Pulmonary artery endothelial cell (primary cell): Measurements from ENCODE around the gene ADAMTSL1. TPM values are rescaled to one million over a fixed set of nuclear protein-coding genes. Genes with fewer than 3 reads are reported as not detected.

Source experiments
- DNase-seq: peaks from one replicate; pipeline ENCODE4 v3.0.0-alpha.2; 2011; ENCODE audit warnings: low read depth, low spot score
- total RNA-seq: library from RNA; depleted of rRNA; stranded (reverse); fragments of >200 nt; gene quantifications from 2 replicates; pipeline ENCODE4 v1.2.3, GENCODE V29; 2014

ADAMTSL1 gene
- total RNA-seq, 1 donor from 2014 or later: 26.9 TPM

- DNase-seq: no peak
These were observed 74.5 kb downstream of the ADAMTSL1 start for GRCh38 chr9:18548456-18548855.

DNA sequence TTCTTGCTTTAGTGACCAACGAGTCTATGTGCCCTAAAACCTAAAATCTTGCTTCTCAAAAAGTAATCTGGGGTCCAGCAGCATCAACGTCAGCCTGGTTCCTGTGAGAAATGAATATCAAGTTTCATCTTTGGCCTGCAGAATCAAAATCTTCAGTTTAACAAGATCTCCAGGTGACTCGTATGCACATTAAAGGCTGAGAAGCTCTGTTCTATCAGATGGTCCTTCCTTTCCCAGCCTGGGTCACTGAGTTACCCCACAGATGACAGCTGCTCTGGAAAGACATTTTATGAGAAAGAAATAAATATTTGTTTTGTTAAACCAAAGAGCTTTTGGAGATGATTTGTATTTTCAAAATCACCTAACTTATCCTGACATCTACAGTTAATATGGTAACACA lies 75.8 kb downstream of the ADAMTSL1 start:
- DNase-seq: no peak

DNA sequence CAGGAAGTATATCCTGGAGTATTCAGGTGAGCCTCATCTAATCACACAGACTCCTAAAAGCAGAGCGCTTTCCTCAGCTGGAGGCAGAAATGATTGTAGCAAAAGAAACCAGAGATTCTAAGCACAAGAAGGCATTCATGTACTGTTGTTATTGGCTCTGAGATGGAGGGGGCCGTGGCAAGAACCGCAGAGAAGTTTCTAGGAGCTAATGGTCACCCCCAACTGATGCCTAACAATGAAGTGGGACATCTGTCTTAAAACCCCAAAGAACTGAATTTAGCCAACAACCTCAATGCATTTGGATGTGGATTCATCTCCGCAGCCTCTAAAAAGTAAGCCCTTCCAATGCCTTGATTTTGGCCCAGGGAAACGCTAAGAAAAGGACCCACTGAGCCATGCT lies 76.3 kb downstream of the ADAMTSL1 start:
- DNase-seq: no peak

DNA sequence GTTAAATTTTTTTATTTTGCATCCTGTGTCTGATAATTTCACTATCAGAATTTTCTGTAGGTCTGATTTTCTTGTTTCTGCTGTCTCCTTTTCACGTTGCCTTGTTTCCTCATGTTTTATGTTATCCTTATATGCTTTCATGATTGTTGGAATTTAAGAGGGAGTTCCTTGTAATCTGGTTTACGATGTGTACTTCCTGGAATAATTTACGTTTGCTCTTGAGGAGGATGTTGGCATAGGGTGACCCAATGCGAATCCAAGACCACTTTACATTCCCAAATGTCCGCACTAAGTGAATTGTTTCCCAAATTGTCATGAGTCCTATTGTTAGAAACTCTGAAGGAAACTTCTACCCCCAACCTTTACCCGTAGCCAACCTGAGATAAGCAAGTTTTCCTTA lies 80.3 kb downstream of the ADAMTSL1 start:
- DNase-seq: no peak

- peak; percentile 11 for DNase-seq
These were observed 81.3 kb downstream of the ADAMTSL1 start for GRCh38 chr9:18555105-18555883.

DNA sequence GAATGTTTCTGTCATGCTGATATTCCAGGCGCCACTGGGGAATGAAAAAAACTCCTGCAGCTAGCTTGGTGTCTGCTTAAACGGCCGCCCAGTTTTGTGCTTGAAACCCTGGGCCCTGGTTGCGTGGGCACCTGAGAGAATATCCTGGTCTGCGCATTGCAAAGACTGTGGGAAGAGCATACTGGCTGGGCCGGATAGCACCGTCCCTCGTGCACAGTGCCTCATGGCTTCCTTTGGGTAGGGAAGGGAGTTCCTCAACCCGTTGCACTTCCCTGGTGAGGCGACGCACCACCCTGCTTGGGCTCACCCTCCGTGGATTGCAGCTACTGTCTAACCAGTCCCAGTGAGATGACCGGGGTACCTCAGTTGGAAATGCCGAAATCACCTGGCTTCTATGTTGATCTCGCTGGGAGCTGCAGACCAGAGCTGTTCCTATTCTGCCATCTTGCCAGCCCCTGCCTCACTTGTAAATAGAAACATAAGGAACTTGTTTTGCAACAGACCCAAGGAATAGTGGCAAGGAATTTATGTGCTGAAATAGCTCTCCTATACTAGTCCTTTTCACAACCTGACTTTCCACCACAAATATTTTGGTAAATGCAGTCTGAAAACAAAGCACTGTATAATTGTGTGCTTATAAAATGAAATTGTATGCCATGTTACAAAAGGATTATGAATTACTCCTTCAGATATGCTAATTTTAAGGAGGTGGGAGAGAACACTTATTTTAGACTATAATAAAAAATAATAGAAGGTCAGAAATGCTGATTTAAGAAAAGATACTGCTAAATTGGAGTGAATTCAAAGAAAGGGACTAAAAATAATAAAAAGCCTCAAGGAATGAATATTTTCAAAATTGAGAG lies 90.3 kb downstream of the ADAMTSL1 start:
- DNase-seq: no peak

DNA sequence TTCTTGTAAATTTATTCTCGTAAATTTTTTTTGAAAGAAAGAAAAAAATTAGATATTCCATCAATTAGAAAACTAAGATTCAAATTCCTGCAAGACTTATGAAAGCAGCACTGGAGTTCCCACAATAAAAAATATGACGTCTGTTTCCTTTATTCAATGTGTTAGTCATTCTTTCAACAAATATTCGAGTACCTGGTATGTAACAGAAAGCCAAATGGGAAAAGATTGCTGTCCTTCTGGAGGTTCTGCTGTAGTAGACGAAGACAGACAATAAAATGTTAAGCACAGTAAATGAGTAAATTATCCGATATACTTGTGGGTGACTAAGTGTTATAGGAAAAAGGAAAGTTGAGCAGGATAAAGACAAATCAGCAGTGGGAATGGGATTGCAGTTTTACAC lies 92.2 kb downstream of the ADAMTSL1 start:
- peak; percentile 57 for DNase-seq

DNA sequence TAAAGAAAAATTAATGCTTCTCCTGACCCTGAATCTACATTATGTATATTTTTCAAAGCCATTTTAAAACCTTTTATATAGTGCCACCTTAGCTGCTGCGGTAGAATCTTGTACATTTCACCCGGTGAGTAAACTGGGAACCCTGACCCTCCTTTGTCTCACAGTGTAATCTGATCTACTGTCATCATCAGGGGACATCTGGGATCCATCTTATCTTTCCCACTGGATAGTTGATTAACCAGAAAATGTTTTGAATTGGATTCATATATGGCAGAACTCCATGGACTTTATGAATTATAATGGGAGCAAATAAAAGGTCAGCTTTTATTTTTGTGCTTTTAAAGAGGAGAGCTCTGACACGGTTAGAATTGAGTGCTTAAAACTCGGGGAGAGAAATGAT lies 95.0 kb downstream of the ADAMTSL1 start:
- DNase-seq: no peak

DNA sequence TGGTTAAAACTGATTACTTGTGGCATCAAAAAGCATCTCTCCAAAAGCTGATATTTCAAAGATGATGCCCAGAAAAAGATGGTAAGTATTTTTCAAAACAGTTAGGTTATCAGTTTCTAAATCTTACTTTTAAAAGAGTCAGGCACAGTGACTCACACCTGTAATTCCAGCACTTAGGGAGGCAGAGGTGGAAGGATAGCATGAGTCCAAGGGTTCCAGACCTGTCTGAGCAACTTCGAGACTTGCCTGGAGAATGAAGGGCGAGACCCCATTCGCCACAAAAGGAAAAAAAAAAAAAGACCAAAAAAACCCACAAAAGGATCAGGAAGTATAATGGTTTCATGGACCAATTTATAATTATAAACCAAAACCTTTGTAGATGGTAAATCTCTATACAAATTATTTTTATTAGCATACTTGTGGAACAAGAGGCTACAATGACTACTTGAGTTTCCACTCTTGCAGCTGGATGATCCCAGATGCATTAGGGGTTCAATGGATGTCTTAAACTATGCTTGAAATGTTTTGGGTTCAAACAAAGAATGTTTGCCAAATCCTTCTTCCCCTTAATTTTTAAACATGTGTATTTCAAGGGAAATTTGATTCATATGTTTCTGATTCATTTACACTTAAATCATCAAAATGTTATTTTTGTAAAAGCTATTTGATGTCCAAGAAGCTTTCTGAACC lies 96.1 kb downstream of the ADAMTSL1 start:
- DNase-seq: no peak

- no peak for DNase-seq
These were observed 99.1 kb downstream of the ADAMTSL1 start for GRCh38 chr9:18573021-18573556.

GRCh38 chr9:18575686-18576085 lies 101.7 kb downstream of the ADAMTSL1 start:
- no peak for DNase-seq

DNA sequence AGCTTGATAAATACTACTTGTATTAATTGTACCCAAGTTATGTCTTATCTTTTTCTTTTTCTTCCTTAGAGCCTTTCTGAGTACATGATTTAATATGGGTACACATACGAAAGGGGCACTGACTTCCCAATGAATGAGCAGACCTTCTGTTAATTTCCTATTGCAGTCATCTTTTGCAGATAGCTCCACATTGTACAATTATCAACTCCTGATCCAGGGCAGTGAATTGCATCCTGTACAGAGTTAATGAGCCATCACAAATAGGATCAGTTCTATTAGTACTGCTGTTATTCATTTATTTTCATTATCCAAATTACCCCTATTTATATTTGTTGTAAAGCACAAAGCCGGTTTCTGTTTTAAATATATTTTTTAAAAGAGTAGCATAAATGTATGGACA lies 105.6 kb downstream of the ADAMTSL1 start:
- no peak for DNase-seq

DNA sequence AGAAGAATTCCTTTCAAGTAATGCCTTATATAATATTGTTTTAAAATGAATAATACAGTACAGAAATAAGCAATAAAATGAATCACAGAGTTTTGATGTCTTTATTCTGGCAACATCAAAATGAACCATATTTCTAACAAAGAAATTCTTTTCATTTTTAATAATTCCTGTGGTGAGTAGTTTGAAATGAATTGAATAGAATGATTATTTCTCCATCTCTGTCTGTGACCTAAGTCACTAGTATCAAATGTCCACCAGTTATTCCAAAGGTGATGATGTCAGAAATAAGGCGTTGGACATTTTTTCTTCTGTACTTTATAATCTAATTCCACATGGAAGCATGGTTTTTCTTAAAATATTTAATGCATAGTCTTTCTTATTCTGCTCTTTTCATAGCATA lies 106.2 kb downstream of the ADAMTSL1 start:
- no peak for DNase-seq

DNA sequence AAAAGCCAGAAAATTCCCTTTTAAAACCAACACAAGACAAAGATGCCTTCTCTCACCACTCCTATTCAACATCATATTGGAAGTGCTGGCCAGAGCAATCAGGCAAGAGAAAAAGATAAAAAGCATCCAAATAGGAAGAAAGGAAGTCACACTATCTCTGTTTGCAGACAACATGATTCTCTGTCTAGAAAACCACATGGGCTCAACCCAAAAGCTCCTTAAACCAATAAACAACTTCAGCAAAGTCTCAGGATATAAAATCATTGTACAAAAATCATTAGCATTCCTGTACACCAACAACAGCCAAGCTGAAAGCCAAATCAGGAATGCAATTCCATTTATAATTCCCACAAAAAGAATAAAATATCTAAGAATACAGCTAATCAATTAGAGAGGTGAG lies 112.0 kb downstream of the ADAMTSL1 start:
- DNase-seq: no peak

DNA sequence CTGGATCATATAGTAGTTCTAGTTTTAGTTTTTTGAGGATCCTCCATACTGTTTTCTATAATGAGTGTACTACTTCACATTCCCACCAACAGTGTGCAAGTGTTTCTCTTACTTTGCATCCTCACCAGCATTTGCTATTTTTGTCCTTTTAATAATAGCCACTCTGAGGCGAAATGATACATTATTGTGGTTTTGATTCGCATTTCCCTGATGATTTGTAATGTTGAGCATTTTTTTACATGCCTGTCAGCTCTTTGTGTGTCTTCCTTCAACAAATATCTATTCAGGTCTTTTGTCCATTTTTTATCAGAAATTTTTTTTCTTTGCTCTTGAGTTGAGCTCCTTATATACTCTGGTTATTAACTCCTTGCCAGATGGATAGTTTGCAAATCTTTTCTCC lies 114.0 kb downstream of the ADAMTSL1 start:
- DNase-seq: no peak

DNA sequence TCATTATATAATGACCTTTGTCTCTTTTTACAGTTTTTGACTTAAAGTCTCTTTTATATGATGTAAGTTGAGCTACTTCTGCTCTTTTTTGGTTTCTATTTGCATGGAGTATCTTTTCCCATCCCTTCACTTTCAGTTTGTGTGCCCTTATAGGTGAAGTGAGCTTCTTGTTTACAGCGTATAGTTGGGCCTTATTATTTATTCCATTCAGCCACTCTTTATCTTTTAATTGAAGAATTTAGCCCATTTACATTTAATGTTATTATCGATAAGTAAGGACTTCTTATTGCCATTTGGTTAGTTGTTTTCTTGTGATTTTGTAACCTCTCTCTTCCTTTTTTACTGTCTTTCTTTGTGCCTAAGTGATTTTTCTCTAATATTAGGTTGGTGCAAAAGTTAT lies 117.3 kb downstream of the ADAMTSL1 start:
- no peak for DNase-seq

GRCh38 chr9:18594837-18595236 lies 120.9 kb downstream of the ADAMTSL1 start:
- DNase-seq: no peak

- no peak for DNase-seq
These were observed 121.6 kb downstream of the ADAMTSL1 start for GRCh38 chr9:18595597-18595996.

GRCh38 chr9:18596920-18597319 lies 123.0 kb downstream of the ADAMTSL1 start:
- no peak for DNase-seq

DNA sequence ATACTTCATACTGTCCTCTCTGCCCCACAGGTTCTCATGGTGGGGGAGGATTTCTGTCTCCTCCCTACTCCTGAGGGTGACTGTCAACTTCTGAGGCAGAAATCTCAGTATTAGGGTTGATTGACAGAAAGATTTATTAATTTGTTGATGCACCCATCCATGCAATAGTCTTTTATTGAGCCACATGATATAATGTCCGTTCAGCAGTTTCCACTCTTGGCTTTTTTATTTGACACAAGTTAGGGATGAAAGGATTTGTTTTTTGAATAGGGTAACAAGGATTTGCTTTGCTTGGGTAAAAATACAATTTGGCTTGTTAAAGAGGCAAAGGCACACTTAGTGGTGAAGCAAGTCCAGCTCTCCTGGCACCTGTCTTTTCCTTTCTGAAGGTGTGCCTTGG lies 125.0 kb downstream of the ADAMTSL1 start:
- DNase-seq: no peak

- DNase-seq: no peak
These were observed 127.1 kb downstream of the ADAMTSL1 start for GRCh38 chr9:18601026-18601425.

DNA sequence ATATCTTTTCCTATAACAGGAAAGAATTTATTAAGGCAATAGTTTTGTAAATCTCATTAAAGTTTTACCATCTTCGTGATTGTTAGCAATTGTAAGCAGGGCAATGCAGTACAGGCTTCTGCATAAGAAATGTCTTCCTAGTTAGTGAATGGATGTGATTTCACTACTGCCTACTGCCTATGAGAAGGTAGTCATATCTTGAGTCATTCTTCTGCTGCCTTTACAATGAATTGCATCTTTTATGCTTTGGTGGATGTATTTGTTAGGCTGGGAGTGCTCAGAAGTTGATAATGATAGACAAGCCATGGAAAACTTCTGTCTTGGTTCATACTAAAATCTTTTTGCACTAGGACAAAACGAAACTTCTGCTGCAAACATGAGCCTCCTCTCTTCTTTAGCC lies 128.0 kb downstream of the ADAMTSL1 start:
- no peak for DNase-seq
